ENCODE measurements around the gene CSNK1D. TPM values are rescaled to one million over a fixed set of nuclear protein-coding genes. Genes with fewer than 3 reads are reported as not detected.

Gene CSNK1D
- polyA plus RNA-seq, 6 donors from 2014 or later: 27.7 to 78.6 (median 63.4) TPM

- H3K27me3 Mint-ChIP-seq: no peaks in the 10 kb centered on the region
- H3K4me3 Mint-ChIP-seq: peak overlapping the region; percentile 69 to 85 (median 76)
- ATAC-seq (ENCODE audit: low read depth in 2 of 2): peak; percentile 11 to 18
- H3K9me3 Mint-ChIP-seq: no peaks in the 10 kb centered on the region
- DNase-seq: peak; percentile 48
- H3K4me1 Mint-ChIP-seq: peaks cover 7 to 15% (median 13%) of the 10 kb centered on the region in 3 donors
- H3K27ac Mint-ChIP-seq: no peak overlapping the region
- H3K36me3 Mint-ChIP-seq: no peaks in the 10 kb centered on the region
Observed at GRCh38 chr17:82230609-82231311, 42.7 kb downstream of the CSNK1D start.

- H3K27me3 Mint-ChIP-seq: no peaks in the 10 kb centered on the region
- H3K36me3 Mint-ChIP-seq: no peaks in the 10 kb centered on the region
- peak overlapping the region; percentile 69 to 85 (median 76) for H3K4me3 Mint-ChIP-seq
- H3K27ac Mint-ChIP-seq: peak overlapping the region in 5 of 6 donors; percentile 41 to 88 (median 68)
- DNase-seq: no peak
- no peaks in the 10 kb centered on the region for H3K9me3 Mint-ChIP-seq
- no peak for ATAC-seq (ENCODE audit: low read depth in 2 of 2)
- peaks cover 7 to 13% (median 13%) of the 10 kb centered on the region in 3 donors for H3K4me1 Mint-ChIP-seq
Observed at GRCh38 chr17:82229698-82230608, 43.5 kb downstream of the CSNK1D start.

- Mint-ChIP-seq H3K4me1 (peaks cover 7 to 16% (median 13%) of the 10 kb centered on the region in 3 donors), H3K36me3 (no peaks in the 10 kb centered on the region), H3K27me3 (no peaks in the 10 kb centered on the region), H3K27ac (peak within 1 kb of the TSS; percentile 87 to 99 (median 93)), H3K4me3 (peak within 1 kb of the TSS; percentile 82 to 96 (median 86)), H3K9me3 (no peaks in the 10 kb centered on the region)
- DNase-seq: peak; percentile 79
- ATAC-seq (ENCODE audit: low read depth in 2 of 2): peak; percentile 73 to 77
Observed at GRCh38 chr17:82228842-82229697, 44.4 kb downstream of the CSNK1D start, which contains the start of gene SLC16A3. Gene SLC16A3, plus strand, starts transcription at chr17:82229042. Its CDS starts 6,967 bp downstream, at chr17:82236009.

GRCh38 chr17:82228278-82228841 lies 45.1 kb downstream of the CSNK1D start:
- ATAC-seq (ENCODE audit: low read depth in 2 of 2) (peak; percentile 72 to 73), DNase-seq (peak; percentile 76)
- Mint-ChIP-seq H3K27ac (peak overlapping the region; percentile 49 to 99 (median 93)), H3K9me3 (no peaks in the 10 kb centered on the region), H3K4me1 (peaks cover 8 to 13% (median 11%) of the 10 kb centered on the region in 3 donors), H3K27me3 (no peaks in the 10 kb centered on the region), H3K36me3 (no peaks in the 10 kb centered on the region), H3K4me3 (peak overlapping the region; percentile 82 to 96 (median 86))

DNA sequence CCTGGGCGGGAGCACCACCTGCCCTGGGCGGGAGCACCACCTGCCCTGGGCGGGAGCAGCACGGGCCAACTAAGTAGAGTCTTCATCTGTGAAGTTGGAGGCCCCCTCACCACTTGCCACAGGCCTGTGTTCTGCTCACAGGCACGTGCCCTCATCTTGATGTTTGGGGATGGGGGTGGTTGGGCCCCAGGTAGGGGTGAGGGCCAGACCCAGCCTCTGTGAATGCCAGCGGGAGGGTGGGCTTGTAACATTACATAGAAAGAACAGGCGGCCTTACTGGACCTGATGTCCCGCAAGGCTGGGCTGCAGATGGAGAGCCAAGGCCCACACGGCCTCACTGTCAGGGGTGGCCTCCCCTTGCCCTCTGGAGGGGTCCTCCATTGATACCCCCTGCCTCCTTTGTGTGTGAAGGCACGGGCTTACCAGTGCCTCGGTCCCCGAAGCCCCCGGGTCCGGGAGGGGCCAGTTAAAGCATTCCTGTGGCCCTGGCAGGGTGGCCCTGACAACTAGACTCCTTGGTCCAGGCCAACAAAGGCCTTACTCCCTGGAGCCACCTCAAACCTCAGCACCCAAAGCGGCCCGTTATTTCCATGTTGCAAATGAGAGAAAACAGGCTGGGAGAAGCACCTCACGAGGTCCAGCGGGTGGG lies 45.7 kb downstream of the CSNK1D start:
- ATAC-seq (ENCODE audit: low read depth in 2 of 2) (no peak), DNase-seq (no peak)
- Mint-ChIP-seq H3K27ac (peak overlapping the region; percentile 66 to 99 (median 93)), H3K4me1 (peaks cover 7 to 13% (median 7%) of the 10 kb centered on the region in 3 donors), H3K4me3 (peak overlapping the region; percentile 82 to 96 (median 86)), H3K27me3 (no peaks in the 10 kb centered on the region), H3K36me3 (no peaks in the 10 kb centered on the region), H3K9me3 (no peaks in the 10 kb centered on the region)

DNA sequence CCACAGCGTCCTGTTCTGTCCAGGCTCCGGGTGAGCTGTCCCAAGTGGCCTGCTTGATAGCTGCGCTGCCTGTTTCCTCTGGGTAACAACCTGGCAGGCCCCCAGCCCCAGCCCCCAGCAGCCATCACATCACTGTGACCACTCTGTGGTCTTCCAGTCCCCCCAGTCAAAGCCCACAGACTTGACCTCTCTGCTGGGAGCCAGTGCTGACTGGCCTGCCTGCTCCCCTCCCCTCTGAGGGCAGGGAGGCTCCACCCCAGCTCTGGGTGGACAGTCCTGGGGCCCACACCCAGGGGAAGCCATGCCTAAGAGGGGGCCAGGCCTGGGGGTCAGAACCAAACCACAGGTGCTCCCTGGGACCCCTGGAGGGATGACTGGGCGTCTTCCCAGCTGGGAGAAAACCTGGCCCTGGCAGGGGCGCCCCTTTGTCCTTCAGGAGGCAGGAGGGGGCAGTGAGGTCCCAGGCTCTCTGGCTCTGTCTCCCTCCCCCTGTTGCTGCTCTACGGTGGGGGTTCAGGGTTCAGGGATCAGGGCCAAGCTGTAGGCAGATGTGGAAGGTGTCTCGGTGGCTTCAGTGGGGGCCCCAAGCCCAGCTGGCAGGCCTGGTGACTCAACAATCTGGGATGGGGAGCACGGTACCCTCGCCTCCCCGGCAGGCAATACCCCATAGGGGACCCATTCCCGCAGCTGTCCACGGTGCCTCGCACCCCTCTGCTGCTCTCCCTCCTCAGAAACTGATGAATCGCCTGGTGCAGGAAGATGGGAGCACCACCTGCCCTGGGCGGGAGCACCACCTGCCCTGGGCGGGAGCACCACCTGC lies 46.5 kb downstream of the CSNK1D start:
- Mint-ChIP-seq H3K9me3 (no peaks in the 10 kb centered on the region), H3K27ac (peak overlapping the region in 3 of 6 donors; percentile 56 to 95 (median 73)), H3K4me3 (peak overlapping the region in 6 of 8 donors; percentile 32 to 87 (median 66)), H3K27me3 (no peaks in the 10 kb centered on the region), H3K36me3 (no peaks in the 10 kb centered on the region), H3K4me1 (peaks cover 7 to 13% (median 7%) of the 10 kb centered on the region in 3 donors)
- DNase-seq: no peak
- ATAC-seq (ENCODE audit: low read depth in 2 of 2): no peak

GRCh38 chr17:82226146-82226808 lies 47.2 kb downstream of the CSNK1D start:
- H3K27ac Mint-ChIP-seq: no peak overlapping the region
- peak overlapping the region in 2 of 8 donors; percentile 39 to 52 for H3K4me3 Mint-ChIP-seq
- DNase-seq (no peak), ATAC-seq (ENCODE audit: low read depth in 2 of 2) (no peak)
- H3K36me3 Mint-ChIP-seq: no peaks in the 10 kb centered on the region
- peaks cover 7 to 13% (median 7%) of the 10 kb centered on the region in 3 donors for H3K4me1 Mint-ChIP-seq
- H3K27me3 Mint-ChIP-seq: peaks cover 0 to 5% (median 0%) of the 10 kb centered on the region in 3 donors
- no peaks in the 10 kb centered on the region for H3K9me3 Mint-ChIP-seq

DNA sequence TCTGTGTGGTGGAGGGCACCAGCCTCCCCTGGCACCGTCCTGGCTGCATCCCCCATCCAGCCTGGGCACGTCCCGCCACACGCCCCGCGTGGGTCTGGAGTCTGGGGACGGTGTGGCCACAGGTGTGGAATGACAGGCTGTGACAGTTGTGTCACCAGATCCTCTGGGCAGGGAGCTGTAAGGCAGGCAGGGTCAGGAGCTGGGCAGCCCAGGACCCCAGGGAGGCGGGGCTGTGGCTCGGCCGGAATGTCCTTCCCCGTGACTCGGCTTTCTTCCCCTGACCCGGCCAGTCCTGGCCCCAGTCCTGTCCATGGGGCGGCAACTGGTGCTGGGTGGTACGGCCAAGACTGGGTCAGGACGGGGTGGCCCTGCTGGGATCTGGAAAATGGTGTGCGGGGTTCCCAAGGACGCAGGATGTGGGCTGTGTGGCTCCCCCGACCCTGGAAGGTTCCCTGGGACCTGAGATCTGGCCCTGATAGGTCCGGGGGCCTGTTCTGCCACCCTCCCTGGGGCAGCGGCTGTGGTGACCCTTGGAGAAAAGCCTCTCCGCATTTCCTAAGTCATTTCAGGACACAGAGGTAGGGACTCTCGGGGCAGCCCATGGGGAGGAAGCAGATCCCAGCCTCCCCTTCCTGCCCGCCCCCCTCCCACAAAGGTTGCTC lies 48.0 kb downstream of the CSNK1D start:
- no peak for DNase-seq
- Mint-ChIP-seq H3K27ac (no peak overlapping the region), H3K4me1 (peaks cover 7 to 13% (median 7%) of the 10 kb centered on the region in 3 donors), H3K4me3 (peak overlapping the region in 2 of 8 donors; percentile 52 to 56), H3K36me3 (no peaks in the 10 kb centered on the region), H3K27me3 (peaks cover 0 to 8% (median 2%) of the 10 kb centered on the region in 3 donors), H3K9me3 (no peaks in the 10 kb centered on the region)
- ATAC-seq (ENCODE audit: low read depth in 2 of 2): no peak

GRCh38 chr17:82224666-82225065 lies 48.8 kb downstream of the CSNK1D start:
- no peak for ATAC-seq (ENCODE audit: low read depth in 2 of 2)
- peaks cover 0 to 8% (median 4%) of the 10 kb centered on the region in 3 donors for H3K27me3 Mint-ChIP-seq
- no peaks in the 10 kb centered on the region for H3K9me3 Mint-ChIP-seq
- H3K27ac Mint-ChIP-seq: peak overlapping the region in 1 of 6 donors; percentile 72
- no peaks in the 10 kb centered on the region for H3K36me3 Mint-ChIP-seq
- H3K4me3 Mint-ChIP-seq: peak overlapping the region in 1 of 8 donors; percentile 1
- H3K4me1 Mint-ChIP-seq: peaks cover 0 to 6% (median 3%) of the 10 kb centered on the region in 3 donors
- no peak for DNase-seq

- no peak overlapping the region for H3K4me3 Mint-ChIP-seq
- H3K9me3 Mint-ChIP-seq: no peaks in the 10 kb centered on the region
- H3K27me3 Mint-ChIP-seq: peaks cover 4 to 8% (median 5%) of the 10 kb centered on the region in 3 donors
- no peaks in the 10 kb centered on the region for H3K36me3 Mint-ChIP-seq
- H3K4me1 Mint-ChIP-seq: peaks cover 0 to 5% (median 3%) of the 10 kb centered on the region in 3 donors
- H3K27ac Mint-ChIP-seq: peak overlapping the region in 1 of 6 donors; percentile 41
- no peak for DNase-seq
- no peak for ATAC-seq (ENCODE audit: low read depth in 2 of 2)
Observed at GRCh38 chr17:82223517-82223916, 50.0 kb downstream of the CSNK1D start.

All from naive B cell (primary cell).